A172 (cell line): ENCODE data around the gene WDR64. TPM values are rescaled to one million over a fixed set of nuclear protein-coding genes. Genes with fewer than 3 reads are reported as not detected.

Source experiments
- DNase-seq: peaks from one replicate; pipeline ENCODE4 v3.0.0-alpha.2; 2015; ENCODE audit warnings: low spot score
- total RNA-seq: library from RNA; depleted of rRNA; stranded (reverse); fragments of >200 nt; shearing (Covaris generic); gene quantifications from 2 replicates; pipeline ENCODE4 v1.2.3, GENCODE V29; 2014; rRNA removed

Gene WDR64
- total RNA-seq: not detected in 2 replicates

DNA sequence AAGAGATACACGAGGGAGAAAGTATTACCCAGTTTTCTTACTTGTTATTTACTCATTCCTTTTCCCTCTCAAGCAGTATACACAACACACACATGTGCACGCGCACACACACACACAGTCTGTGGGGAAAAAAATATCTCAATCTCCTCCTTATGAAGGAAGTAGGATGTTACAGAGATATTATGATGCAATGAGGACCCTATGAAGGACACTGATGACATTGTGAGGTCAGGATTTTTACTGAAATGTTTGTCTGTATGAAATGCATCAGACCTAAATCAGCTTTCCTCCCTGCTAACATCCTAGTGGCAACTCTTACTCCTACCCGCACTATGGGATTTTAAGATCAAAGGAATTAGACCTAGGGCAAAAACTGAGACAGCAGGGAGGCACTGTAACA is at the start of gene WDR64:
Gene WDR64, plus strand, starts transcription at position 270 of the 400 bp plus-strand sequence. CDS start 204 bp downstream, outside the sequence.
- no peak for DNase-seq

- peak; percentile 84 for DNase-seq
Observed at GRCh38 chr1:241603731-241604245, 48.3 kb upstream of the WDR64 start.

GRCh38 chr1:241605146-241605805 is 46.8 kb upstream of the WDR64 start:
- peak; percentile 46 for DNase-seq

DNA sequence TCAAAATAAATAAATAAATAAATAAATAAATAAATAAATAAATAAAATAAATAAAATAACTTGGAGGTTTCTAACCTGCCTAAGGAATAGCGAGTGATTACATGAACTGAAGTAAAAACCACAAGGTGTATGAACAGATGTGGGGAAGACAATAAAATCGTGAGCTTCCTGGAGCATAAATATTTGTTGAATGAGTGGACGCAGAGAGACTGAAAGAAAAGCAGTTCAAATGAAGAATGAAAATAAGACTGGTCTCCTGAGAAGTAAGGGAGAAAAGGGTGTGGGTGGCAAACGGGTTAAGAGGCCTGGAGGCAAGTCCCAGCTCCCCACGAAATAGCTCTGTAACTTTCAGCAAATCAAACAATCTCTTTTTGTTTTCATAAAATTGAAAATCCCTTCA is 45.5 kb upstream of the WDR64 start:
- peak; percentile 79 for DNase-seq

- no peak for DNase-seq
Observed at GRCh38 chr1:241607497-241607896, 44.6 kb upstream of the WDR64 start.

GRCh38 chr1:241608379-241609033 is 43.6 kb upstream of the WDR64 start:
- DNase-seq: peak; percentile 63

DNA sequence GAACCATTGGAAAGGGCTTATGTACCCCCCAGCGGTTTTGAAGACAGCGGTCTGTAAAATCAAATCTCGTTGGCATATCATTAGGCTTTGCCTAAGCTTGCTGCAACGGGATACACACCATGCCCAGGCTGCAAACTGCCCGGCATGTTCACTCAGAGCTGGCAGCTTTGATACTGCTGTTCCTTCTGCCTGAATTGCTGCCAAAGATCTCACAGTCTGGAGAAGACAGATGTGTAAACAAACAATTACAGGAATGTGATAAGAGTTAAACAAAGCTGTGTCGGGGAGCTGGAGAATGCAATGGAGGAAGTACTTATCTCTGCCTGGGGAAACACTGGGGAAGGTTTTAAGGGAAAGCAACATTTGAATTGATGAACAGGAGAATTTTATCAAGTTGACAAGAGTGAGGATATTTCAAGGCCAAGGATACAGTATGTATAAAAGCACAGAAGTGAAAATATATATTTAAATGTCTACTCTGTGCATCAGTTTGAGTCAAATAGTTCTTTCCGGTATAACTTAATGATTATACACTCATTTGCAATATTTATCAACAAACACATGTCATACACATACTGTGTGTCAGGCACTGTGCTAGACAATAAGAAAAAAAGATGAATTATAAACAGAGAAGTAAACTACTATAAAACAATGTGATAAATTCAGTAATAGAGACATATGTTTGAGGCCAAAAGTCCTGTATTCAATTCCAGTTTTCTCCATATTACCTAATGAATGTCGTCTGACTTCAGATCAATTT is 41.8 kb upstream of the WDR64 start:
- peak; percentile 82 for DNase-seq

GRCh38 chr1:241611063-241611462 is 41.0 kb upstream of the WDR64 start:
- DNase-seq: peak; percentile 78

GRCh38 chr1:241611736-241612135 is 40.3 kb upstream of the WDR64 start:
- DNase-seq: no peak

DNA sequence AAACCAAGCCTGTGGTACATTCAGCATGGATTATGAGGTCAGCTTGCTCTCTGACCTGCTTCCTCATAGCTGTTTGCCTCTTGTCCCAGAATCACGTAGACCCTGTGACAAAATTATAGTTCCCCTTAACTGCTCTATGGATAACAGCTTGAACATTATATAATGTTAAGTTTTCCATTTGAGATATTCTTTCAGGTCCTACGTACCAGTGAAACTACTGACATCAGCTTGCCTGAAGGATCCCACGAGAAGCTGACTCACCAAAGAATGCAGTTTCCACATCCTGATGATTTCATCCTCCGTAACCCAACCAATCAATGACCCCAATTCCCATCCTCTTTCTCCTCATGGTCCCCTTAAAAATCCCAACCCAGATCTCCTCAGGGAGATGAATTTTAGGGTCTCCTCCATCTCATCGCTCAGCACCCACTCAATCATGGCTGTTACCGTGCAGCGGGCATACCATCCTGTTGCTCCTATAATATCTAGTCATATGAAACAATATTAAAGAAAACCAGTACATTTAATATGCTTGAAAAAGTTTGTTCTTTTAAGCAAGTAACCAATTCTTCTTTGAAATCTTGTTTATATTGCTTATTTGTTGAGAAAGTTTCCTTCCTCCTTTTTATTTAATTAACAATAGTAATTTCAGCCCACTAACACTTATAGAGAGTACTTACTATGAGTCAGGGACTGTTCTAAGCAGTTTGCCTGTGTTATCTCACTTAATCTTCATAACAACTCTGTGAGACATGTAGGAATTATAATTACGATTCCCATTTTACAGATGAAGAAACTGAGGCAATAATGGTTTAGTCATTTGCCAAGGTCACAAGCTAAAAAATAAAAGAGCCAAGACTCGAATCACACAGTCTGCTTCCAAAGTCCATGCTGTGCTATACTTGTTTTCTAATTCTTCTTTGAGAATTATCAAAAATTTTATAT is 39.3 kb upstream of the WDR64 start:
- DNase-seq: peak; percentile 93

DNA sequence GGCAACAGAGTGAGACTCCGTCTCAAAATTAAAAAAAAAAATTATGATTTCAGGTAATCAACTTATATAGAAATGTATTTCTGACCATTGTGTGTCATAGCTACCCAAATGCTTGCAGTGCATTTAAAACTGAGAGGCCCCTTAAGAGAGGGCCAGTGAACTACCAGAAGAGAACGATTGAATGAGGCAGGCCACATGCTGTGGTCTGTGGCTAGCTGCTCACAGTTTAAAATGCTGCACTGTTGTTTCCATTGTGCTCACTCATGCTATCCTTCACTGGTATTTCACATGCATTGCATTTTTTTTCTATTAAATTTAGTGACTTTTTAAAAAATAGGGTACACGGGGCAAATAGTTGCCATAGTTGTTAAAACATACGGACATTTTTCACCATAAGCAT is 37.9 kb upstream of the WDR64 start:
- no peak for DNase-seq

DNA sequence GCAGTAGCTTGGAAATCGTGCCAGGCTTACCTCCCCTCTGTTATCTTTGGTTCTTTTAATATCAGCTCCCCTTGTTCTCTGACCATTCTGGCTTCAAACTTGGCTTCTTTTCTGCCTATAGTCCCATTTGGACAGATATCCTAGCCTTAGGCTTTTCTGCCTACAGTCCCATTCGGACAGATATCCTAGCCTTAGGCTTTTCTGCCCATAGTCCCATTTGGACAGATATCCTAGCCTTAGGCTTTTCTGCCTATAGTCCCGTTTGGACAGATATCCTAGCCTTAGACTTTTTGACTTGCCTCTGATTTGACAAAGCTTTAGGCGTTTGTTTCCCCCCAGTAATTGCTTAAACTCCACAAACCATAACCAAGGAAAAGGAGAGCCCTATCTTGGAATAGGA is 37.5 kb upstream of the WDR64 start:
- DNase-seq: no peak

- DNase-seq: peak; percentile 59
Observed at GRCh38 chr1:241615043-241615974, 36.8 kb upstream of the WDR64 start.

- DNase-seq: no peak
Observed at GRCh38 chr1:241617426-241617825, 34.7 kb upstream of the WDR64 start.

DNA sequence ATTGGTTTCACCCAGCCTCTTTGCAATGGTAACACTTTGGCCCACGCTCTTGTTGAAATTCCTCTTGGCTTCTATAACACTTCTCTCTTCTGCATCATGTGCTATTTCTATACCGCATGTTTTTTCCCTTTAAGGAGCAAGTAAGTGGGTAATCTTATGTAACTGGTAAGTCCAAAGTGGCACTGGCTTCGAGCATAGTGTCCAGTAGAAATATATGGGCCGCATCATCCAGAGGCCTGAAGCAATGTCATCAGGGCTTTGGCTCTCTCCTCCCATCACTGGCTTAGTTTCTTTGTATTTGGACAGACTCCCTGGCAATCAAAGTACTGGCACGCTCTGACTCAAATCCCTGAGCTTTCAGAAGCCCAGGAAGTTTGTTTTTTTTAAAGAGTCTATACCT is 29.4 kb upstream of the WDR64 start:
- no peak for DNase-seq

DNA sequence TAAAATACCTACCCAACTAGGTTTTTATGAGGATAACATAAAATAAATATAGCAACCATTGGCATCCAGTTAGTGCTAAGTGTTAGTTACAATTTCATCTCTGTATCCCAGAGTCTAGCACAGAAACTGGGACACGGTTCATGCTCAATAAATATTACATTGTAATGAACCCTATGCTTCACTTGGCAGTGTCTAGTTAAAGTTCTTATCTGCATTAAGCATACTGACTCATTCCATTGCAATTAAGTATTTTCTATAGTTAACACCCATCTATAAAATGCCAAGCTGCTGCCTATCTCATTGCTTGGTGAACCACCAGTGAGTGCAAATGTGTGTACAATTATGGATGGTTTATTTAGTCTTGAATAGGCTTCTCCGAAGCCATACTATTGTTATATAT is 27.1 kb upstream of the WDR64 start:
- DNase-seq: no peak

DNA sequence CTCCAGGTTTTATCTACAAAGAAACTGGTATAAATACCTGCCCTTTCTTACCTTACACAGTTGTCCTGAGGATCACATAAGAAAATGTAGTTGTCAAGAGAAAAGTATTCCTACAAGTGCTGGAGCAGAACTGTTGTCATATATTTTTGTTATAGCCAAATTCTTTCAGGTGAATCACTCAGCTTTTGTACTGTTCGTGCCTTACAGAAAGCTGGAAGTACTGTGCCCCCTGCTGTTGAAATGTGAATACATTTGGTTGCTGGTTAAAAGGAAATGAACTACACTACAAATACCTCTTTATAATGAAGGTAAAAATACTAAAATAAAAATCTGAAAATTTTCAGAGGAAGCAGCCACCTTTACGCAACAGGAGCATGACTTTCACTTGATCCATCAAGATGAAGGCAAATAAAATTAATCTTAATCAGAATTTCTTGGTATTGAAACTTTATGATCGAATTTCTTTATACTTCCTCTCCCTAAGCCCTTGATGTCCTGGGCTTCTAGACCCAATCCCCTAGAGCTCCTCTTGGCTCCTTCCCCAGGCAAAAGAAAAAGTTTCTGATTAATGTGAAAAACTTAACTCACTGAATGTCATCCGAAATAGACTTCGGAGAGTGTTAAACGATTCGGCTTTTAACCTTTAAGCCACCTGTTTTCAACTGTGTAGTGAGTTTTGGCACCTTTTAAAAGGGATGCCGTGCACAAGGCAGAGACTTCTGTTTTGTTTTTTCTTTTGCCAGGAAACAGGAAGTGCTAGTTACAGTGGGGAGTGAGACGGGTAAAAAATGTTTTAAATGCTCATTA is 24.4 kb upstream of the WDR64 start:
- DNase-seq: peak; percentile 81

DNA sequence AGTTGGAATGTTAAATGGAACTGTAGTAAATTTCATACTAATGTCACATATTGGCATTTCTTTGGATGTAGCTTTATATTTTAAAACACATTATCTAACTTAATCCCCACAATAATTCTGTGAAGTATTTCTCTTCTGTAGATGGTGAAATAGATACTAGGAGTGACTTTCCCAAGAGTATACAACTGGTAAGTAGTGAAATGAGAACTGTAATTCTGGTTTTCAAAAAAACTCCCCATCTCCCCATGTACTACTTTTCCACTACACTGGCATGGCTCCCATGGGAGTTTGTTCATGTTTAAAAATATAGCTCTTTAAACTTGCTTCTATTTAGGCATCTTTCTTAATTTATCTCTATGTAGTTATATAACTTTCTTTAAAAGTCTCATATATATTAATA is 22.1 kb upstream of the WDR64 start:
- no peak for DNase-seq

DNA sequence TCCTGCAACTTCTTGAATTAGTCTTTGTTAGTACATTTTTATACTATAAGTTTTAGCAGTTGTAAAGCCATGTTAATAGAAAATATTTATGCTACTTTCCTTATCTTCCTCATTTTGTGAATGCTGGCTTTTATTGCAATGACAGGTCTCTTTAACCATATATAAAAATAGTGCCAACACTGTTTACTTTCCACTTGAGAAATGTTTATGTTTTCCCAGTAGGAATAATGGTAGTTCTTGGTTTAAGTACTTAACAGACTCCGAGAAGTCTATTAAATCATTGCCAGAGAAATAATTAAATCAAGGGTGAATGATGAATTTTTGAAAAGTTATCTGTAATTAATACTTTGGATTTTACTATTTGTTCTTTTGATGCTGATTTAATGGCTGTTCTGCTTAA is 21.6 kb upstream of the WDR64 start:
- DNase-seq: no peak
